Metanephros (tissue), 1 donor: ENCODE data around the gene CTXN1. TPM values are rescaled to one million over a fixed set of nuclear protein-coding genes. Genes with fewer than 3 reads are reported as not detected.

Source experiments
- total RNA-seq: library from RNA; depleted of rRNA; stranded (reverse); fragments of >200 nt; gene quantifications from one replicate; pipeline ENCODE4 v1.2.3, GENCODE V29; 2014

The CTXN1 gene
- 6.1 TPM for total RNA-seq

DNA sequence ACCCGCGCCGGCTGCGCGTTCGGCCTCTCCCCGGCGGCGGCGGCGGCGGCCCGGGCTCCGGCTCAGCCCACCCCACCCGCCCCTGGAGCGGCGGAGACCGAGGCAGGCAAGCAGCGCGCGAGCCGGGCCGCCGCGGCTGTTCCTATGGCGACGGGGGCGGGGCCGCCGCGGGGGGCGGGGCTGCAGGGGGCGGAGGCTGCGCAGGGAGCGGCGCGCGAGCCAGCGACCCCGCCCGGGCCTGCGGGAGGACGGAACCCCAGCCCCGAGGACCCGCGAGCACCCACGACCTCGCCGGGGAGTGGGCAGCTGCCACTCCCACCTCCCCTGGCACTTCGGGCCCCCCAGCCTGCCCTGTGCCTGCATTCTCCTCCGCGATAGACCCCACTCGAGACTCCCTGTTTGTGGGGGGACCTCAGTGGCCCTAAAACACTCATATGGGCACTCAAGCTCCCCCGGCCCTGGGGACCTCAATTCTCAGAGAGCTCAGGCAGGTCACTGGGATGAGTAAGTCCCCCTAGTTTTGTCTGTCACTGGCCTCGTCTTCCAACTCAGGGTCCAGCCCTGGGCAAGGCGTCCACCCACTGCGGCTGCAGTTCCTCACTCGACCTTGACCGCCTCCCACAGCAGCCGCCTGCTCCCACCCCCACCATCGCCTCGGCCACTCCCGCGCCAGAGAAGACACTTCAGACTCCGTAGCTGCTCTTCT is at the start of gene CTXN1:
Gene CTXN1 (minus strand): TSS at position 115 of the 706 bp plus-strand sequence. CDS start 597 bp downstream, outside the sequence.

DNA sequence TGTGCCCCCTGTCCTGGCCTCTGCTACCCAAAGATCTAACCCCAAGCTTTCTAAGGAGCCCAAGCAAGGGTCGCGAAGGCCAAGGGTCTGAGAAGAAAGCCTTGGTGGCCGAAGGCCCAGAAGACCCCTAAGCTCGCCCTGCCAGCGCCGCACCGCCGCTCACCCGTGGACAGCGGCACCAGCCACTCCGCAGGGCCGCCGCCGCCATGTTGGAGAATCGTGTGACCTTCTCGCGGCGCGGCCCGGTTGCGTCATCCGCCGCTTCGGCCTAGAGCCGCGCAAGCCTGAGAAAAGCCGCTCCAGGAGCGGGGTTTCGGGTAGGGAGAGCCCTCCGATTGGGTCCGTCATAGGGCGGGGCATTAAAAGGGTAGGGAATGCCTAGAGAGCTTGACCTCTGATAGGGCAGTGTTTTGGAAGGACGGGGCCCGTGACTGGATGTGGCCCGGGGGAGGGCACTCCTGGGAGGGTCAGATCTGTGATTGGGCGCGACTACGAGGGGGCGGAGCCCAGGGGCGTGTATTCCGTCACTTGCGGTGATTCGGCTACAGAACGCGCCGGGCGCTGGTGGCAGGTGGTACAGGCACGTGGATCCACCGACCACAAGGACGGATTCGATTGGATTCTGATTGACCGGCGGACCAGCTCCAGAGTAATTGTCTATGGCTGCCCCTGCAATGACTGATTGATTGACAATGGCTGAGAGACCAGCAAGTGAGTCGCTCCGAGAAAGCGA is 17.7 kb upstream of the CTXN1 start, which contains the start of gene TIMM44:
Gene TIMM44 (minus strand): TSS at position 223 of the 733 bp plus-strand sequence. CDS start 15 bp downstream, at position 208.

DNA sequence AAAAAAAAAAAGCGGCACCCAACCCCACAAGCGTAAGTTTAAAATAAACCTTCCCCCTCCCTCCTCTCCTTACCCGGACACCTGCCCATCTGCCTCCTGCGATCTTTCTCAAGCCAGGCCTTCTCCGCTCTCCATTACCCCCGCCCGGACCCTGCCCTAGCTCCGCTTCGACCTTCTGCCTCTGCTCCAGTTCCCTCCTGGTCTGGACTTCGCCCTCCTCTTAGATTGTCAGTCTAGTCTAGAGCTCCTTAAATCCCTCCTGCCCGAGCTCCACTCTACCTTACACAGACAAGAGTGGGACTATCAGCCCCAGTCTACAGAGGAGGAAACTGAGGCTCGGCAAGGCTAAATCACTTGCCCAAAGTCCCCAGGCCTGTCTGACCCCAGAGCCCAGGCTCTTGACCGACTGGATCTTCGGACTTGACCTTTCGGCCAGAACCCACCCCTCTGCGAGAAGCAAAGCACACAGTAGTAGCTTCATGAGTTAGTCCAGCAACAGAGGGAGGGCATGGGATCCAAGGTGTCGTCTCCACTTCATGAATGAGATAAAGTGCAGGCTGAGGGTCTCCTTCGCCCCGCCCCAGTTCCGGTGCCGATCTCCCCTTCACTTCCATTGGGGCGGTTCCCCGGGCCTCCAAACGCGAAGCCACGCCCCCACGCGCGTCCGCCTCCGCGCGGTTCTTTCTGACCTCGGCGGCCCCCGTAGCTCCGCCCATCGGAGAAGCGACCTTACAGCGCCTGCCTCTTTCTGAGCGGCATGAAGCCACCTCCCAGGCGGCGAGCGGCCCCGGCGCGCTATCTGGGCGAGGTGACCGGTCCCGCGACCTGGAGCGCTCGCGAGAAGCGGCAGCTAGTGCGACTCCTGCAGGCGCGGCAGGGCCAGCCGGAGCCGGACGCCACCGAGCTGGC is 6.1 kb downstream of the CTXN1 start, which contains the start of gene SNAPC2:
Gene SNAPC2 (plus strand): TSS at position 729 of the 909 bp plus-strand sequence. CDS start 29 bp downstream, at position 758.

DNA sequence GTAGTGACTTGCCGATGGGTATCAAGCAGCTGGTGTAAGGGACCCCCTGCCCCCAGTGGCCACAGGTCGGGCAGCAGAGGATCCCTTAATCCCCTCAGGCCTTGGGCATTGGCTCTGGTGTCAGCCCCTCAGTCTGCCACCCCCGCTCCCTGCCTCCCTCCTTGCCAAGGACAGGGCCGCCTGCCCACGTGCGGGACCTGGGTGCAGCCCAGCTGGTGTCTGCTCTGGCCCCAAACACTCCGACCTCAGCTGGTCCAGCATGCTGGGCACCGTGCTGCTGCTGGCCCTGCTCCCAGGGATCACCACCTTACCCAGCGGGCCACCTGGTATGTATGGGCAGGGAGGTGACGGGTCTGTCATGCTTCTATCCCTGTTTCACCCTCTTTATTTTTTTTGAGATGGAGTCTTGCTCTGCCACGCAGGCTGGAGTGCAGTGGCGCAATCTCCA is 11.3 kb downstream of the CTXN1 start, which contains the start of gene TGFBR3L:
Gene TGFBR3L (plus strand): TSS at position 233 of the 448 bp plus-strand sequence.

DNA sequence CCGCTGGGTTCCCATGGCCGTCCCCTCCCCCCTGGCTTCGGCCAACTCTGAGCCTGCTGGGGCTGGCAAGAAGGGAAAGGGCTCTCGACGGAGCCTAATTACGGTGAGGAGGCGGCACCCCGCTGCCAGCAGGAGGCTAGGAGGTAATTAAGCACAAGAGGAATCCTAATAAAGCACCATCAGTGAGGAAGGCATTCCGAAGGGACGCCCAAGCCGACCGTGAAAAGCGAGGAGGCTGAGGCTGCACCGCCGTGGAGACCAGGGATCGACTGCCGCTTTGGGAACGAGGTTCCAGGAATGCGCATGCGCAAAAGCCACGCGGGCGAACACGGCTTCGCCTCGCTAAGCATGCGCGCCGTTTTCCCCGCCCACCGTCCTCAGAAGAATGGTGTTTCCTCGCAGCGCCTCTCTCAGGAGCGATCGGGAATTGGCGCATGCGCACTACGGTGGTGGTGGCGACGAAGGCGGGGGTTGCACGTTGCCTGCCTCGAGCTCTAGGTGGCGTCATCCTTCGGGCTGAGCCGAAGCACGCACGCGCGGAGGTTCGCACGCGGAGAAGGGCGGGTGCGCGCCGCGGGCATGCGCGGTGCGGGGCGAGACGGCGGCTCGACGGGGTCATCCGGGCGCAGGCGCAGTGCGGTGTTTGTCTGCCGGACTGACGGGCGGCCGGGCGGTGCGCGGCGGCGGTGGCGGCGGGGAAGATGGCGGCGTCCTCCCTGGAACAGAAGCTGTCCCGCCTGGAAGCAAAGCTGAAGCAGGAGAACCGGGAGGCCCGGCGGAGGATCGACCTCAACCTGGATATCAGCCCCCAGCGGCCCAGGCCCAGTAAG is 22.5 kb downstream of the CTXN1 start, which contains the start of gene MAP2K7:
Gene MAP2K7 (plus strand): TSS at position 634 of the 830 bp plus-strand sequence. CDS start 68 bp downstream, at position 702.

DNA sequence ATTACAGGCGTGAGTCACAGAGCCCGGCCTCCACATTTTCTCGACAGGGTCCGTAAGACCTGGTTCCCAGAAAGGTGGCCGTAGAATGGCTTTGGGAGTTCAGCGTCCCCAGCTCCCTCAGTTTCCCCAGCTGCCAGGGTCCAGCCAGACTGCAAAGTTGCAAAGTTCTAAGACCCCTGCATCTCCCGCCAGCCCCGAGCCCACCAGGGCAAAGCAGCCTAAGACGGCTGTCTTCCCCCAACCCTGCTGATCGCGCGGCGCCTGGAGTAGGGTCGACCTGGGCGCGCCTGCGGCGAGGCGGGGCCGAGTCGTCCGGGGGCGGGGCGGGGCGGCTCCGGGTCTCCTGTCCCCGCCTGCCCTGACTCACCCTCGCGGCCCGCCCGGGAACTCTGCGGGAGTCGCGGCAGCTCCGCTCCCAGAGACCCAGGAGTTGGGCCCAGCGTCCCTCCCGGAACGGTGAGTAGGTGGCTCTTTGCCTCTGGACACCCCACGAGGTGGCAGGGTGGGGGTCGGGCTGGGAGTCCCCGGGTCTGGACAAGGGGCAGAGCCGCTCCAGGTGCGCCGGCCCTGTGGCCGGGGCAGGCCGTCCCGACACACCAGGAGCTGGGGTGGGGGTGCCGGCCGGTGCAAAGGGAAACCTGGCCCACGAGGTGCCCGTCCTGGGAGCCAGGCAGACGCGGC is 37.6 kb downstream of the CTXN1 start, which contains the start of gene LRRC8E:
Gene LRRC8E (plus strand): TSS at position 366 of the 681 bp plus-strand sequence. CDS start 7,094 bp downstream, outside the sequence.

Other genes with a start within 250 kb of the CTXN1 start
- gene MCEMP1, start 249.0 kb downstream of the CTXN1 start, total RNA-seq: 0.64 TPM
- 66.3 TPM for gene TRAPPC5, start 245.3 kb downstream of the CTXN1 start, total RNA-seq
- 0.23 TPM for gene FCER2, start 224.0 kb downstream of the CTXN1 start, total RNA-seq
- gene CLEC4G, start 194.0 kb downstream of the CTXN1 start, total RNA-seq: 0.29 TPM
- gene CD209, start 178.6 kb downstream of the CTXN1 start, total RNA-seq: 4.8 TPM
- gene CLEC4M, start 162.9 kb downstream of the CTXN1 start, total RNA-seq: 2.7 TPM
- 15.4 TPM for gene EVI5L, start 95.9 kb downstream of the CTXN1 start, total RNA-seq
- gene PRR36, start 51.7 kb downstream of the CTXN1 start, total RNA-seq: 1.9 TPM
- gene LRRC8E, start 37.6 kb downstream of the CTXN1 start, total RNA-seq: 2.7 TPM
- 25.8 TPM for gene MAP2K7, start 22.3 kb downstream of the CTXN1 start, total RNA-seq
- gene TGFBR3L, start 11.3 kb downstream of the CTXN1 start, total RNA-seq: not detected
- gene SNAPC2, start 5.8 kb downstream of the CTXN1 start, total RNA-seq: 13.7 TPM
- 33.7 TPM for gene TIMM44, start 17.5 kb upstream of the CTXN1 start, total RNA-seq
- 64.2 TPM for gene ELAVL1, start 79.5 kb upstream of the CTXN1 start, total RNA-seq
- gene CCL25, start 126.6 kb upstream of the CTXN1 start, total RNA-seq: not detected
- gene FBN3, start 223.5 kb upstream of the CTXN1 start, total RNA-seq: 27.3 TPM